NCI-H2196 (cell line): Measurements from ENCODE around the gene OR51V1.
"Not testable (repeated sequence)": the region's sequence is repeated elsewhere in the genome, so short reads cannot be mapped to it uniquely, and the experiment has no call there.

ENCODE experiments used
- DNase-seq: peaks from one replicate; lab custom pipeline; 2025; ENCODE audit not compliant: unreplicated experiment; lab: John Stamatoyannopoulos, UW

Gene OR51V1

GRCh38 chr11:5200582-5200981 lies at the start of gene OR51V1:
Gene OR51V1 (minus strand): TSS chr11:5200682. CDS start chr11:5200682, 0 bp downstream.
- DNase-seq, result no peak

GRCh38 chr11:5249807-5250396 lies 49.4 kb upstream of the OR51V1 start, which contains the start of gene HBG1:
Gene HBG1 (minus strand): TSS chr11:5249857. CDS start chr11:5249804, 53 bp downstream.
- DNase-seq, result not testable (repeated sequence)

GRCh38 chr11:5248498-5248897 lies 48.0 kb upstream of the OR51V1 start:
- not testable (repeated sequence) for DNase-seq

- DNase-seq, result no peak
Measured at GRCh38 chr11:5247472-5248192, 47.1 kb upstream of the OR51V1 start.

GRCh38 chr11:5246772-5247471 lies 46.4 kb upstream of the OR51V1 start:
- DNase-seq, result no peak

GRCh38 chr11:5245155-5245554 lies 44.7 kb upstream of the OR51V1 start:
- DNase-seq, result no peak

GRCh38 chr11:5243816-5244180 lies 43.3 kb upstream of the OR51V1 start:
- DNase-seq, result no peak

GRCh38 chr11:5242933-5243815 lies 42.7 kb upstream of the OR51V1 start:
- DNase-seq, result no peak

- DNase-seq, result no peak
Measured at GRCh38 chr11:5242208-5242607, 41.7 kb upstream of the OR51V1 start.

- no peak for DNase-seq
Measured at GRCh38 chr11:5241458-5241857, 41.0 kb upstream of the OR51V1 start.

- no peak for DNase-seq
Measured at GRCh38 chr11:5240458-5240857, 40.0 kb upstream of the OR51V1 start.

GRCh38 chr11:5240056-5240455 lies 39.6 kb upstream of the OR51V1 start:
- no peak for DNase-seq

- no peak for DNase-seq
Measured at GRCh38 chr11:5239046-5239445, 38.6 kb upstream of the OR51V1 start.

- no peak for DNase-seq
Measured at GRCh38 chr11:5238486-5238885, 38.0 kb upstream of the OR51V1 start.

- no peak for DNase-seq
Measured at GRCh38 chr11:5237420-5237819, 36.9 kb upstream of the OR51V1 start.

GRCh38 chr11:5235364-5236095 lies 35.0 kb upstream of the OR51V1 start:
- no peak for DNase-seq

- no peak for DNase-seq
Measured at GRCh38 chr11:5234381-5234834, 33.9 kb upstream of the OR51V1 start, which contains the start of gene HBD. Gene HBD (minus strand): TSS chr11:5234483. CDS start chr11:5234433, 50 bp downstream.

- no peak for DNase-seq
Measured at GRCh38 chr11:5233307-5233706, 32.8 kb upstream of the OR51V1 start.

GRCh38 chr11:5232821-5233220 lies 32.3 kb upstream of the OR51V1 start:
- DNase-seq, result no peak

- no peak for DNase-seq
Measured at GRCh38 chr11:5232176-5232575, 31.7 kb upstream of the OR51V1 start.
